Measurements from ENCODE around the gene ALK.

ALK gene

GRCh38 chr2:29400930-29401653 lies 520.3 kb downstream of the ALK start:
- no peak for DNase-seq (ENCODE audit: low spot score)

GRCh38 chr2:29398384-29399237 lies 522.8 kb downstream of the ALK start:
- DNase-seq (ENCODE audit: low spot score), result no peak

GRCh38 chr2:29397713-29398112 lies 523.7 kb downstream of the ALK start:
- no peak for DNase-seq (ENCODE audit: low spot score)

- DNase-seq (ENCODE audit: low spot score), result no peak
These were observed 524.3 kb downstream of the ALK start for GRCh38 chr2:29397039-29397438.

GRCh38 chr2:29394981-29395350 lies 526.4 kb downstream of the ALK start:
- no peak for DNase-seq (ENCODE audit: low spot score)

GRCh38 chr2:29394311-29394980 lies 526.9 kb downstream of the ALK start:
- no peak for DNase-seq (ENCODE audit: low spot score)

GRCh38 chr2:29393676-29394075 lies 527.7 kb downstream of the ALK start:
- DNase-seq (ENCODE audit: low spot score), result no peak

GRCh38 chr2:29392774-29393173 lies 528.6 kb downstream of the ALK start:
- no peak for DNase-seq (ENCODE audit: low spot score)

- DNase-seq (ENCODE audit: low spot score), result no peak
These were observed 531.2 kb downstream of the ALK start for GRCh38 chr2:29390136-29390535.

GRCh38 chr2:29389686-29390085 lies 531.7 kb downstream of the ALK start:
- DNase-seq (ENCODE audit: low spot score), result no peak

- no peak for DNase-seq (ENCODE audit: low spot score)
These were observed 533.3 kb downstream of the ALK start for GRCh38 chr2:29388071-29388470.

GRCh38 chr2:29382486-29382885 lies 538.9 kb downstream of the ALK start:
- DNase-seq (ENCODE audit: low spot score), result no peak

GRCh38 chr2:29377788-29378187 lies 543.6 kb downstream of the ALK start:
- DNase-seq (ENCODE audit: low spot score), result no peak

GRCh38 chr2:29376541-29376940 lies 544.8 kb downstream of the ALK start:
- DNase-seq (ENCODE audit: low spot score), result no peak

- no peak for DNase-seq (ENCODE audit: low spot score)
These were observed 545.5 kb downstream of the ALK start for GRCh38 chr2:29375843-29376242.

- DNase-seq (ENCODE audit: low spot score), result no peak
These were observed 546.6 kb downstream of the ALK start for GRCh38 chr2:29374823-29375222.

- DNase-seq (ENCODE audit: low spot score), result no peak
These were observed 547.5 kb downstream of the ALK start for GRCh38 chr2:29373870-29374269.

GRCh38 chr2:29372185-29372584 lies 549.2 kb downstream of the ALK start:
- no peak for DNase-seq (ENCODE audit: low spot score)

GRCh38 chr2:29370581-29371125 lies 550.7 kb downstream of the ALK start:
- no peak for DNase-seq (ENCODE audit: low spot score)

- no peak for DNase-seq (ENCODE audit: low spot score)
These were observed 551.2 kb downstream of the ALK start for GRCh38 chr2:29370173-29370572.

- no peak for DNase-seq (ENCODE audit: low spot score)
These were observed 552.7 kb downstream of the ALK start for GRCh38 chr2:29368659-29369040.

- no peak for DNase-seq (ENCODE audit: low spot score)
These were observed 553.3 kb downstream of the ALK start for GRCh38 chr2:29367986-29368658.

Measured in HuH-7.5 (cell line).